ENCODE measurements around the gene CD300A.

The CD300A gene

DNA sequence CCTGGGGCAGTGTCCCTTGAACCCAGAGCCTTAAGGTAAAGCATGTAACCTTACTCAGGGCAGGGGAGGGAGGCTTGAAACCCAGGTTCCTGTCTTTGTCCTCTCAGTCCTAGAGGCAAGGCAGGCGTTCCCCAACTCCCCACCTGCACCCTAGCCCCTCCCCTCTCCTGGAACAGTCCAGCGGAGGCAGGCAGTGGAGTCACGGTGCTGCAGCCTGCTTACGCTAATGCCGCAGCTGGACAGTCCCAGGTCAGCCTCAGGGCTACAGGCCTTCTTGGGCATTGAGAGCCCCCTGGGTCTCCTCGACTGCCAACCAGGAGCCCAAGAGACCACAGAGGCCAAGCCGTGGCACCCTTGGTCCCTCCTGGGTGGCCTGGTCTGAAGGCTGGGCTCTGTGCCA, 6.8 kb upstream of the CD300A start:
- H3K27ac ChIP-seq (ENCODE audit: extremely low read depth, low read depth, low read length), result no peak overlapping the region
- no peak overlapping the region for H3K4me3 ChIP-seq (ENCODE audit: low read depth, low read length)
- H3K9me3 ChIP-seq (ENCODE audit: control insufficient read depth, insufficient read depth, low read depth, low read length), result no peaks in the 10 kb centered on the region
- H3K4me1 ChIP-seq (ENCODE audit: control insufficient read depth, insufficient read depth, low read length), result peaks cover under 1% of the 10 kb centered on the region; the same call in 1 of the 2 replicates
- H3K36me3 ChIP-seq (ENCODE audit: control insufficient read depth in 2 of 2, insufficient read depth in 1 of 2, low read length in 2 of 2), result no peaks in the 10 kb centered on the region
- TF ChIP-seq ZNF530 (tag by site-specific recombination; IDR thresholded peaks at IDR 0.05; ENCODE audit: low read depth), result no peak
- no peak for TF ChIP-seq TRIM28 (IDR thresholded peaks at IDR 0.05; ENCODE audit: borderline replicate concordance, low read length)
- TF ChIP-seq, protein P1, sequence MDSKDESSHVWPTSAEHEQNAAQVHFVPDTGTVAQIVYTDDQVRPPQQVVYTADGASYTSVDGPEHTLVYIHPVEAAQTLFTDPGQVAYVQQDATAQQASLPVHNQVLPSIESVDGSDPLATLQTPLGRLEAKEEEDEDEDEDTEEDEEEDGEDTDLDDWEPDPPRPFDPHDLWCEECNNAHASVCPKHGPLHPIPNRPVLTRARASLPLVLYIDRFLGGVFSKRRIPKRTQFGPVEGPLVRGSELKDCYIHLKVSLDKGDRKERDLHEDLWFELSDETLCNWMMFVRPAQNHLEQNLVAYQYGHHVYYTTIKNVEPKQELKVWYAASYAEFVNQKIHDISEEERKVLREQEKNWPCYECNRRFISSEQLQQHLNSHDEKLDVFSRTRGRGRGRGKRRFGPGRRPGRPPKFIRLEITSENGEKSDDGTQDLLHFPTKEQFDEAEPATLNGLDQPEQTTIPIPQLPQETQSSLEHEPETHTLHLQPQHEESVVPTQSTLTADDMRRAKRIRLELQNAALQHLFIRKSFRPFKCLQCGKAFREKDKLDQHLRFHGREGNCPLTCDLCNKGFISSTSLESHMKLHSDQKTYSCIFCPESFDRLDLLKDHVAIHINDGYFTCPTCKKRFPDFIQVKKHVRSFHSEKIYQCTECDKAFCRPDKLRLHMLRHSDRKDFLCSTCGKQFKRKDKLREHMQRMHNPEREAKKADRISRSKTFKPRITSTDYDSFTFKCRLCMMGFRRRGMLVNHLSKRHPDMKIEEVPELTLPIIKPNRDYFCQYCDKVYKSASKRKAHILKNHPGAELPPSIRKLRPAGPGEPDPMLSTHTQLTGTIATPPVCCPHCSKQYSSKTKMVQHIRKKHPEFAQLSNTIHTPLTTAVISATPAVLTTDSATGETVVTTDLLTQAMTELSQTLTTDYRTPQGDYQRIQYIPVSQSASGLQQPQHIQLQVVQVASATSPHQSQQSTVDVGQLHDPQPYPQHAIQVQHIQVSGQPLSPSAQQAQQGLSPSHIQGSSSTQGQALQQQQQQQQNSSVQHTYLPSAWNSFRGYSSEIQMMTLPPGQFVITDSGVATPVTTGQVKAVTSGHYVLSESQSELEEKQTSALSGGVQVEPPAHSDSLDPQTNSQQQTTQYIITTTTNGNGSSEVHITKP (tag by site-specific recombination; IDR thresholded peaks at IDR 0.05), result peak; percentile 35
- TF ChIP-seq, protein P2, sequence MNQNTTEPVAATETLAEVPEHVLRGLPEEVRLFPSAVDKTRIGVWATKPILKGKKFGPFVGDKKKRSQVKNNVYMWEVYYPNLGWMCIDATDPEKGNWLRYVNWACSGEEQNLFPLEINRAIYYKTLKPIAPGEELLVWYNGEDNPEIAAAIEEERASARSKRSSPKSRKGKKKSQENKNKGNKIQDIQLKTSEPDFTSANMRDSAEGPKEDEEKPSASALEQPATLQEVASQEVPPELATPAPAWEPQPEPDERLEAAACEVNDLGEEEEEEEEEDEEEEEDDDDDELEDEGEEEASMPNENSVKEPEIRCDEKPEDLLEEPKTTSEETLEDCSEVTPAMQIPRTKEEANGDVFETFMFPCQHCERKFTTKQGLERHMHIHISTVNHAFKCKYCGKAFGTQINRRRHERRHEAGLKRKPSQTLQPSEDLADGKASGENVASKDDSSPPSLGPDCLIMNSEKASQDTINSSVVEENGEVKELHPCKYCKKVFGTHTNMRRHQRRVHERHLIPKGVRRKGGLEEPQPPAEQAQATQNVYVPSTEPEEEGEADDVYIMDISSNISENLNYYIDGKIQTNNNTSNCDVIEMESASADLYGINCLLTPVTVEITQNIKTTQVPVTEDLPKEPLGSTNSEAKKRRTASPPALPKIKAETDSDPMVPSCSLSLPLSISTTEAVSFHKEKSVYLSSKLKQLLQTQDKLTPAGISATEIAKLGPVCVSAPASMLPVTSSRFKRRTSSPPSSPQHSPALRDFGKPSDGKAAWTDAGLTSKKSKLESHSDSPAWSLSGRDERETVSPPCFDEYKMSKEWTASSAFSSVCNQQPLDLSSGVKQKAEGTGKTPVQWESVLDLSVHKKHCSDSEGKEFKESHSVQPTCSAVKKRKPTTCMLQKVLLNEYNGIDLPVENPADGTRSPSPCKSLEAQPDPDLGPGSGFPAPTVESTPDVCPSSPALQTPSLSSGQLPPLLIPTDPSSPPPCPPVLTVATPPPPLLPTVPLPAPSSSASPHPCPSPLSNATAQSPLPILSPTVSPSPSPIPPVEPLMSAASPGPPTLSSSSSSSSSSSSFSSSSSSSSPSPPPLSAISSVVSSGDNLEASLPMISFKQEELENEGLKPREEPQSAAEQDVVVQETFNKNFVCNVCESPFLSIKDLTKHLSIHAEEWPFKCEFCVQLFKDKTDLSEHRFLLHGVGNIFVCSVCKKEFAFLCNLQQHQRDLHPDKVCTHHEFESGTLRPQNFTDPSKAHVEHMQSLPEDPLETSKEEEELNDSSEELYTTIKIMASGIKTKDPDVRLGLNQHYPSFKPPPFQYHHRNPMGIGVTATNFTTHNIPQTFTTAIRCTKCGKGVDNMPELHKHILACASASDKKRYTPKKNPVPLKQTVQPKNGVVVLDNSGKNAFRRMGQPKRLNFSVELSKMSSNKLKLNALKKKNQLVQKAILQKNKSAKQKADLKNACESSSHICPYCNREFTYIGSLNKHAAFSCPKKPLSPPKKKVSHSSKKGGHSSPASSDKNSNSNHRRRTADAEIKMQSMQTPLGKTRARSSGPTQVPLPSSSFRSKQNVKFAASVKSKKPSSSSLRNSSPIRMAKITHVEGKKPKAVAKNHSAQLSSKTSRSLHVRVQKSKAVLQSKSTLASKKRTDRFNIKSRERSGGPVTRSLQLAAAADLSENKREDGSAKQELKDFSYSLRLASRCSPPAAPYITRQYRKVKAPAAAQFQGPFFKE (tag by site-specific recombination; IDR thresholded peaks at IDR 0.05; ENCODE audit: borderline replicate concordance), result no peak
- no peak for TF ChIP-seq ZNF16 (tag by site-specific recombination; IDR thresholded peaks at IDR 0.05; ENCODE audit: low read depth)
- POLR2A ChIA-PET, result no interaction called here
- CTCF ChIA-PET, result interaction anchor here (0.9 to 11.7 kb wide), 5 partner anchors 24 to 259 kb away, joined by 3 to 453 read pairs (median 3); no protein-coding TSS in a partner anchor

DNA sequence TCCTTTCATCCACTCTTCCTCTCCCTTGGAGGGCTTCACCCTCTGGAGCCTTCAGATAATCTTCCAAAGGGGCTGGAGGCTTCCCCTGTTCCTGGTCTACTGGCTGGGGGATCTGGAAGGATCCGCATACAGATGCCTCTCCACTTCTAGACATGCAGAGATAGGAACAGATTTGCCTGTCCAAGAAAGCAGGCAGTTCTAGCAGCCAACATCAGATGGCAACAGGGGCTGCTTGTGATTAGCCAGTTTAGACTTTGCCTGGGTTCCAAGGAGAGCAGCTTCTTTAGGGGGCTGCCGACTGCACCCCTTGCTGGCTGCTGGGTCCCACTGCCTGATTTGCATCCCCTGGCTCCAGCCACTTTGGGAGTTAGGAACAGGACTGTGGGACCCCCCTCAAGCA, 6.2 kb upstream of the CD300A start:
- POLR2A ChIA-PET, result no interaction called here
- no peaks in the 10 kb centered on the region for H3K4me1 ChIP-seq (ENCODE audit: control insufficient read depth, insufficient read depth, low read length)
- H3K36me3 ChIP-seq (ENCODE audit: control insufficient read depth in 2 of 2, insufficient read depth in 1 of 2, low read length in 2 of 2), result no peaks in the 10 kb centered on the region; a peak in 1 of 3 replicates
- CTCF ChIA-PET, result interaction anchor here (1.5 to 11.7 kb wide), 2 partner anchors 81 to 243 kb away, joined by 3 to 453 read pairs; no protein-coding TSS in a partner anchor
- H3K27ac ChIP-seq (ENCODE audit: extremely low read depth, low read depth, low read length), result no peak overlapping the region
- H3K9me3 ChIP-seq (ENCODE audit: control insufficient read depth, insufficient read depth, low read depth, low read length), result no peaks in the 10 kb centered on the region
- H3K4me3 ChIP-seq (ENCODE audit: low read depth, low read length), result no peak overlapping the region
- TF ChIP-seq ZNF626 (tag by site-specific recombination; IDR thresholded peaks at IDR 0.05), result no peak
- no peak for TF ChIP-seq ZNF561 (tag by site-specific recombination; IDR thresholded peaks at IDR 0.05; ENCODE audit: borderline replicate concordance)
- TF ChIP-seq ZNF600 (tag by site-specific recombination; IDR thresholded peaks at IDR 0.05), result no peak
- TF ChIP-seq ZNF266 (tag by site-specific recombination; IDR thresholded peaks at IDR 0.05; ENCODE audit: low read depth), result no peak
- TF ChIP-seq, protein P3, sequence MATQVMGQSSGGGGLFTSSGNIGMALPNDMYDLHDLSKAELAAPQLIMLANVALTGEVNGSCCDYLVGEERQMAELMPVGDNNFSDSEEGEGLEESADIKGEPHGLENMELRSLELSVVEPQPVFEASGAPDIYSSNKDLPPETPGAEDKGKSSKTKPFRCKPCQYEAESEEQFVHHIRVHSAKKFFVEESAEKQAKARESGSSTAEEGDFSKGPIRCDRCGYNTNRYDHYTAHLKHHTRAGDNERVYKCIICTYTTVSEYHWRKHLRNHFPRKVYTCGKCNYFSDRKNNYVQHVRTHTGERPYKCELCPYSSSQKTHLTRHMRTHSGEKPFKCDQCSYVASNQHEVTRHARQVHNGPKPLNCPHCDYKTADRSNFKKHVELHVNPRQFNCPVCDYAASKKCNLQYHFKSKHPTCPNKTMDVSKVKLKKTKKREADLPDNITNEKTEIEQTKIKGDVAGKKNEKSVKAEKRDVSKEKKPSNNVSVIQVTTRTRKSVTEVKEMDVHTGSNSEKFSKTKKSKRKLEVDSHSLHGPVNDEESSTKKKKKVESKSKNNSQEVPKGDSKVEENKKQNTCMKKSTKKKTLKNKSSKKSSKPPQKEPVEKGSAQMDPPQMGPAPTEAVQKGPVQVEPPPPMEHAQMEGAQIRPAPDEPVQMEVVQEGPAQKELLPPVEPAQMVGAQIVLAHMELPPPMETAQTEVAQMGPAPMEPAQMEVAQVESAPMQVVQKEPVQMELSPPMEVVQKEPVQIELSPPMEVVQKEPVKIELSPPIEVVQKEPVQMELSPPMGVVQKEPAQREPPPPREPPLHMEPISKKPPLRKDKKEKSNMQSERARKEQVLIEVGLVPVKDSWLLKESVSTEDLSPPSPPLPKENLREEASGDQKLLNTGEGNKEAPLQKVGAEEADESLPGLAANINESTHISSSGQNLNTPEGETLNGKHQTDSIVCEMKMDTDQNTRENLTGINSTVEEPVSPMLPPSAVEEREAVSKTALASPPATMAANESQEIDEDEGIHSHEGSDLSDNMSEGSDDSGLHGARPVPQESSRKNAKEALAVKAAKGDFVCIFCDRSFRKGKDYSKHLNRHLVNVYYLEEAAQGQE (tag by site-specific recombination; IDR thresholded peaks at IDR 0.05), result no peak
- TF ChIP-seq ZNF2 (tag by site-specific recombination; IDR thresholded peaks at IDR 0.05), result no peak
- no peak for TF ChIP-seq ZNF16 (tag by site-specific recombination; IDR thresholded peaks at IDR 0.05; ENCODE audit: low read depth)
- TF ChIP-seq ZBTB21 (tag by site-specific recombination; IDR thresholded peaks at IDR 0.05), result no peak
- no peak for TF ChIP-seq ZNF24 (tag by site-specific recombination; IDR thresholded peaks at IDR 0.05)
- no peak for TF ChIP-seq ZBTB1 (tag by site-specific recombination; IDR thresholded peaks at IDR 0.05)
- no peak for TF ChIP-seq ZNF629 (tag by site-specific recombination; IDR thresholded peaks at IDR 0.05)
- TF ChIP-seq, protein P4, sequence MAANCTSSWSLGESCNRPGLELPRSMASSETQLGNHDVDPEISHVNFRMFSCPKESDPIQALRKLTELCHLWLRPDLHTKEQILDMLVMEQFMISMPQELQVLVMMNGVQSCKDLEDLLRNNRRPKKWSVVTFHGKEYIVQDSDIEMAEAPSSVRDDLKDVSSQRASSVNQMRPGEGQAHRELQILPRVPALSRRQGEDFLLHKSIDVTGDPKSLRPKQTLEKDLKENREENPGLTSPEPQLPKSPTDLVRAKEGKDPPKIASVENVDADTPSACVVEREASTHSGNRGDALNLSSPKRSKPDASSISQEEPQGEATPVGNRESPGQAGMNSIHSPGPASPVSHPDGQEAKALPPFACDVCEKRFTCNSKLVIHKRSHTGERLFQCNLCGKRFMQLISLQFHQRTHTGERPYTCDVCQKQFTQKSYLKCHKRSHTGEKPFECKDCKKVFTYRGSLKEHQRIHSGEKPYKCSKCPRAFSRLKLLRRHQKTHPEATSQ (tag by site-specific recombination; IDR thresholded peaks at IDR 0.05), result no peak
- TF ChIP-seq ZNF843 (tag by site-specific recombination; IDR thresholded peaks at IDR 0.05), result no peak
- no peak for TF ChIP-seq ZNF335 (tag by site-specific recombination; conservative IDR thresholded peaks at IDR 0.05)
- TF ChIP-seq, protein P5, sequence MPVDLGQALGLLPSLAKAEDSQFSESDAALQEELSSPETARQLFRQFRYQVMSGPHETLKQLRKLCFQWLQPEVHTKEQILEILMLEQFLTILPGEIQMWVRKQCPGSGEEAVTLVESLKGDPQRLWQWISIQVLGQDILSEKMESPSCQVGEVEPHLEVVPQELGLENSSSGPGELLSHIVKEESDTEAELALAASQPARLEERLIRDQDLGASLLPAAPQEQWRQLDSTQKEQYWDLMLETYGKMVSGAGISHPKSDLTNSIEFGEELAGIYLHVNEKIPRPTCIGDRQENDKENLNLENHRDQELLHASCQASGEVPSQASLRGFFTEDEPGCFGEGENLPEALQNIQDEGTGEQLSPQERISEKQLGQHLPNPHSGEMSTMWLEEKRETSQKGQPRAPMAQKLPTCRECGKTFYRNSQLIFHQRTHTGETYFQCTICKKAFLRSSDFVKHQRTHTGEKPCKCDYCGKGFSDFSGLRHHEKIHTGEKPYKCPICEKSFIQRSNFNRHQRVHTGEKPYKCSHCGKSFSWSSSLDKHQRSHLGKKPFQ (tag by site-specific recombination; IDR thresholded peaks at IDR 0.05), result no peak
